HG02970 (cell line): ENCODE measurements around the gene CTIF.

Experiments
- ATAC-seq: cut with Tn5 transposase; IDR thresholded peaks from one replicate; pipeline ENCODE4 v1.9.1; 2021; ENCODE audit warnings: mild to moderate bottlenecking, moderate library complexity, moderate number of reproducible peaks; ENCODE audit not compliant: unreplicated experiment, low FRiP score

CTIF gene

DNA sequence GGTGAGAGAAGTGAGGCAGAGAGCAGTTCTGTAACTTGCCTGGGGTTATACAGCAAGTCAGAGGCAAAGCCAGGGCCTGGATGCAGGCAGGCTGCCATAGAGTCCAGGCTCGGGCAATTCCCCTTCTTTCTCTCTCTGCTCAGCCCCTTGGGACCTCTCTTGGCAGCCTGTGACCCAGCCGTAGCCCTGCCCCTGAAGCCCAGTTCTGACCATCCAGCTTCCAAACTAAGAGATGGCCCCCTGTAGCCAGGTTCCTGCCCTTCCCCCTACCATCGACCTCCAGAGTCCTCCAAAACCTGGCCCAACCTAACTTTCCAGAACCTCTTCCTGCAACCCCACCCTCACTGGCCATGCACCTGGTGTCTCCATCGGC, 201.2 kb downstream of the CTIF start:
- ATAC-seq = no peak

DNA sequence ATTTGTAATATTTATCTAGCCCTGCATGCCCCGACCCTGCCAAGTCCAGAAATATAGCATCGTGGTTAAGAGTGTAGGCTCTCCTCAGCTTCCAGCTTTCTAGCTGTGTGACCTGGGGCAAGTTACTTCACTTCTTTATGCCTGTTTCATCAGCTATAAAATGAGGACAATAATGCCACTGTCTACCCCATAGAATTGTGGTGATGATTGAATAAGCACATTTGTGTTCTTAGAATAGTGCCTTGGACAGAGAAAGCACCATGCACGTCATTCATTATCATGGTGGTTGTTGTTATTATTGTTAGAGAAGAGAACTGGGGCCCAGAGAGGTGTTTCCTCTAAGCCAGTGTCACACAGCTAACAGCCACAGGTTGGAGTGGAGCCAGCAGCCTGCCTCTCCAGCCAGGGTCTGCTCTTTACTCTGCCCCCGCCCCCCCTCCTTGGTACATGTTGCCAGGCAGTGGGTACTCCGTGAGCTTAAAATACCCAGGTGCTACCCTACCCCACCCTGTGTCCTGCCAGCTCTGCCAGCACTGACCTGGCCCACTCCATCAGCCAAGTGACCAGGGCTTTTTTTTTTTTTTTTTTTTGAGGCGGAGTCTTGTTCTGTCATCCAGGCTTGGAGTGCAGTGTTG, 202.1 kb downstream of the CTIF start:
- no peak for ATAC-seq

GRCh38 chr18:48741866-48742265, 203.0 kb downstream of the CTIF start:
- ATAC-seq = no peak

- no peak for ATAC-seq
Observed at GRCh38 chr18:48742304-48742703, 203.5 kb downstream of the CTIF start.

DNA sequence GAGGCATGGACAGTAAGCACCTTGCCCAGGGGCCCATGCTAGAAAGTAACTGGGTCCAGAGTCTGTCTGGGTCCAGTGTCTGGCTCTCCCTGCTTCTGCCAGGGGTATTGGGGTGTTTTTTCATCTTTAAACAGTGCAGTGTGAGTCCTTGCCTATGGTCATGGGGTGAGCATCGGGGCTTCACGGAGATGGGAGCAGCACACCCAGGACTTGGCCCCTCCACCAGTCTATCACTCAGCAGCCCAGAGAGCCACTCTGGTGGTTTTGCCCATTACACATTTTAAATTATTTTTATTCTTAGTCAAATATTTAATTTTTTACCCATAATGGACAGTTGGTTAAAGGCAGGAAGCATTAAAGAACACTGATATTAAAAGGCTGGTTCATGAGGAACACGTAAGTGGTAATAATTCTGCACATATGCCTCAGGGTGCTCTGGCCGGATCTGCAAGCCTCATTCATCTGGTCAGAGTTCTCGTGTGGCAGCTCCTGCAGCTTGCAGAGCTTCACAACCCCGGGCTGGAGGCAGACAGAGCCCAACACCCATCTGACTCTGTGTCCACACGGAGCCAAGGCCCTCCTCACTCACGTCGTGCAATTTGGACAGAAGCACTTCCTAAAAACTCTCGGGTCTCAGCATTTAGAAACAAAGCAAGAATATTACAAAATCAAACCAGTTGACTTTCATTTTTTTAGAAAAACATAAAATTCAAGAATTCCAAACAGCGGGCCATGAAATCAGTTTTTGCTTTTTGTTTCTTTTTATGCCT, 204.1 kb downstream of the CTIF start:
- ATAC-seq = no peak

GRCh38 chr18:48743886-48744285, 205.1 kb downstream of the CTIF start:
- ATAC-seq = no peak

GRCh38 chr18:48745293-48745692, 206.5 kb downstream of the CTIF start:
- ATAC-seq = no peak

GRCh38 chr18:48749768-48750167, 210.9 kb downstream of the CTIF start:
- no peak for ATAC-seq

DNA sequence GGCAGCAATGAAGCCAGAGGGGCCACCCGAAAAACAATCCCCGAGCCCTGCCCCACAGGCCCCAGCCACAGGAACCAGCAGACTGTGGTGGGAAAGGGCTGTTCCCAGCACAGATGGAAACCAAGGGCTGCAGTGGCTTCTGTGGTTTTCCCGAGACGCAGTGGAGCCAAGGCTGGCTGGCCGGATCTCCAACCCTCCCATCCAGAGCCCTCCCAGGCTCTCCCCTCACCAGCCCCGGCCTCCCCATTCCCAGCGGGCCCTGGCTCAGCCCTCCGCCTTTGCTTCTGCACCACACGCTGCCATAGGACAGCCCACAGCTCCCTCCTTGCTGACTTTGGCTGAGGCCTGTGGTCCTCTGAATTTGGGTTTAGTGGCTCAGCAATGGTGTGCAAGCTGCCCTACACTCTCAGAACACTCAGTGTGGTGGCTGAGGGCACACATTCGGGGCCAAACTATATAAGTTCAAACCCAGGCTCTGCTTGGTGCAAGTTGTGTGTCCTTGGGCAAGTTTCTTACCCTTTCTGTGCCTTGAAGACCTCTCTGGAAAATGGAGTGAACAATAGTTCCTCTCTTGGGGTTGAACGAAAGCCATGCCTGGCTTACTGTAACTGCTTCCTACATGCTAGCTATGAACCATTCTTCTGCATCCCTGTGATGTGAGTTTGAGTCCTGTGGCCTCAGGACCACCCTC, 211.8 kb downstream of the CTIF start:
- no peak for ATAC-seq

DNA sequence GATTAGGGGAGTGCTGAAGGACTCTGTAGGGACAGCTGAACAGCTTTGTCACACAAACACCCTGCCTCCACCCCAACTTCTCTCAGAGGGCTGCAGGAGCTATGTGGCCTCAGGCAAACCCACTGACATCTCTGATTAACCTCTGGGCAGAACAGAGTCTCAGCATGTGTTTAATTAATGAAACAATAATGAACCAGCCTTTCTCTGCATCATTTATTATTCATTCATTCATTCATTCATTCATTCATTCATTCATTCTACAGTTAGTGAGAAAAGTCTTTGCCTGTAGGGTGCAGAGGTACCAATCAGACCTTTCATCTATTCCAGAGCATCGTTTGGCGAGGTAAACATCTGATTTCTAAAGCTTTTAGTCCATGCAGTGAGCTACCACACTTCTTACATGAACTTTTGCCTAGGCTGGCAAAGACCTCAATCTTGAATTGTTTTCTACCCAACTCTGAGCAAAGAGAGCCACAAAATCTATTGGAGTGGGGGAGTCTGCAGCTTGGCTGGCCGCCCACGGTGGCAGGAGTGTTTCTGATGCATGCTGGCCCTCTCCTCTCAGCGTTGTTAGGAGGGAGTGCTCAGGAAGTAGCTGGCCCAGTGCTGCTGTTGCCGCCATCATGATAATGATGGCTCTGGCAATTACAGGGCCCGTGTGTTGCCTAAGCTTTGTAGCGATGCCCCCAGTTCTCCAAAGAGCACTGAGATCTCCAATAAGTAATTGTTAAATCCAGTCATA, 213.1 kb downstream of the CTIF start:
- ATAC-seq = no peak

- ATAC-seq = no peak
Observed at GRCh38 chr18:48752478-48752877, 213.6 kb downstream of the CTIF start.

GRCh38 chr18:48752928-48753327, 214.1 kb downstream of the CTIF start:
- ATAC-seq = no peak

DNA sequence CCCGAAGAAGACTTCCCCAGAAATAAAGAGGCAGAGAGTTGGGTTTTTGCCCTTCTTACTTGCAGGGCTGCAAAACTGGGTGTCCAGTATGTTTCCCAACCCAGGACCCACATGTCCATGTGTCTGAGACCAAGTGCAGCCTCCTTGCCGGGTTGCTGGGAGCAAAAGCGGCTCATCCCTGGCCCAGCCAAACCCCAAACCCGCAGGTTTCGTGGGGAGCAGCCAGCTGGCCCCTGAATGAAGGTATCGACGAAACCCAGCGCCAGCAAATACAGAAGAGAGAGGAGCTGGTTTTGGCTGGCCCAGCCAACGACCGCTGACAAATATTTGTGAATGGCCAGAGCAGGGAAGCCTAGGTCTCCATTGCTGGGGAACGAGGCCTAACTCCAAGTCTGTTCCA, 214.9 kb downstream of the CTIF start:
- ATAC-seq = no peak

DNA sequence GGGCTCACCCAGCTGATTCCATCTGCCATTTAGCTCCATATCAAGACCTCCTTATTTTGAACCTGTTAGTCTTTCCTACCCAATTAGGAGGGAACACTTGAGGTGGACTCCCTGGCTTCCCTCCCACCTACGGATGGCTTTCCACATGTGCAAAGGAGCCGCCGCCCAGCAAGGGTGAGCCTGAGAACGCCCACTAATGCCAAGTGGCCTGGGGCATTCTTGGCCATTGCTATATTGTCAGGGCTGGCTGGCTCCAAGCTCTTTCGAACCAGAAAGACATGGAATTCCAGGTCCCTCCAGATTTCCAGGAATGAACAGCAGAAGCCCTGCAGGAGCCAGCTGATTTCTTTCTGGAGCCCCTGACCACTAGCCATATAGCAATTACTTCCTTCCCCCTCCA, 215.7 kb downstream of the CTIF start:
- no peak for ATAC-seq

- no peak for ATAC-seq
Observed at GRCh38 chr18:48754993-48755473, 216.2 kb downstream of the CTIF start.

- ATAC-seq = no peak
Observed at GRCh38 chr18:48756511-48757226, 217.8 kb downstream of the CTIF start.

- ATAC-seq = no peak
Observed at GRCh38 chr18:48757367-48757766, 218.5 kb downstream of the CTIF start.

DNA sequence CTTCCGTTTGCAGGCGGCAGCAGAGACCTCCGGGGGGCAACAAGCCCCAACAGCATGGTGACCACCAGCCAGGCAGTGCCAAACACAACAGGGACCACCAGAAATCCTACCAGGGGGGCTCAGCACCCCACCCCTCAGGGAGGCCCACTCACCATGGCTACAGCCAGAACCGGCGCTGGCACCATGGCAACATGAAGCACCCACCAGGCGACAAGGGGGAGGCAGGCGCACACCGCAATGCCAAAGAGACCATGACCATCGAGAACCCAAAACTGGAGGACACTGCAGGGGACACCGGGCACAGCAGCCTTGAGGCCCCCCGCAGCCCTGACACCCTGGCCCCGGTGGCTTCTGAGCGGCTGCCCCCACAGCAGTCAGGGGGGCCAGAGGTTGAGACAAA, 219.1 kb downstream of the CTIF start:
- ATAC-seq = no peak

DNA sequence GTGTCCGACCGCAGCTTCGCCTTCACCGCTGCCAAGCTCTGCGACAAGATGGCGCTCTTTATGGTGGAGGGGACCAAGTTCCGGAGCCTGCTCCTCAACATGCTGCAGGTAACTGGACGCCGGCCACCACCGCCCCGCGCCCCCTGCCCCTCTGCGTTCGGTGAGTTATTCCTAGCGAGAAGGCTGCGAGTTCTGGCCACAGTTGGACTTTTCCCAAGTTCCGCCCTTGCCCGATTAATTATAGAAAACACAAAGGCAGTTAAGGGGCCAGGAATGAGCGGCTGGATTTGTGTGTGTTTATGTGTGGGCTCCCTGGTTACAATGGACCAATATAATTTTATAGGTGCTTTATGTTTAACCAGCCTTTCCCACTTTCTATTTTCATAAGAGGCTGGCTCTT, 222.8 kb downstream of the CTIF start:
- no peak for ATAC-seq

DNA sequence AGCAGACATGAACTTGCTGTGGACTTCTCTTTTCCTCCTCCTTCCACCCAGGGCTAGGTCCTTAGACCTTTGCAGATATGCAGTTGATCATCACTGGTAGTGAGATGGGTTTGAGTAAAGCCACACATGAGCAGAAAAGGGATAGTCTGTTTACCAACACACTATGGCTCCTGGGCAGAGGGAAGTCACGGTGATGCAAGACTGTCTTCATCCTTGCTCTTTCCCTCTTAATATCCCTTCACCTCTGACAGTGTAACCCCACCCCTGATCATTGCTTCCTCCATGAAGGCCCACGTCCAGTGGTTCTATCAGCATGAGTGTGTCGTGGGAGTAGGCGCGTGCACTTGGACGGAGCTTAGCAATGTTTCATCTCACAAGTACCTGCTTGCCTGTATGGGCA, 223.2 kb downstream of the CTIF start:
- no peak for ATAC-seq
